K562 (cell line): ENCODE measurements around the gene SCYL3. TPM values are rescaled to one million over a fixed set of nuclear protein-coding genes. Genes with fewer than 3 reads are reported as not detected.

Experiments
- ATAC-seq: fragments of 200-7000 bp; cut with Tn5 transposase; 3 replicates; pipeline ENCODE4 v1.9.1; 2020; ENCODE audit warnings: moderate library complexity
- BruUV-seq: library from RNA; stranded (reverse); fragments of 400-500 nt; replicated peaks from 2 replicates; lab custom pipeline; 2021; lab: Mats Ljungman, UMichigan
- CTCF ChIA-PET: fragments of 300-600 bp; formaldehyde crosslinking; extraction: SDS; loops from one replicate; lab custom pipeline; 2021; ENCODE audit warnings: low intra/inter-chr PET ratio; lab: Yijun Ruan, JAX
- POLR2A ChIA-PET: fragments of 300-600, 350-650 bp; sonication (Branson Sonifier 250); formaldehyde crosslinking; extraction: SDS; loops from one replicate; lab custom pipeline; 2021; ENCODE audit warnings: antibody characterized with exemption, inconsistent platforms; lab: Yijun Ruan, JAX
- DNase-seq, 4 experiments: peaks; one replicate each; pipeline versions ENCODE4 v3.0.0 to v3.0.0-alpha.2; 2011 to 2018; ENCODE audit warnings: low spot score in 3 of 4, mixed read lengths in 3 of 4; ENCODE audit errors: extremely low read depth in 1 of 4
- FAIRE-seq: peaks from 2 replicates; lab custom pipeline; 2011; peaks lifted over from hg19 to GRCh38; lab: Jason Lieb, UNC
- H2AFZ ChIP-seq: 2 replicates; pipeline ENCODE4 v1.6.0; 2011; ENCODE audit warnings: low read depth, low read length, control low read depth, inconsistent platforms
- H3K27ac ChIP-seq: fragments of 200-600 bp; 3 replicates; pipeline ENCODE4 v1.8.0; 2011; ENCODE audit warnings: low read depth, mild to moderate bottlenecking, control low read depth, inconsistent platforms, low read length, moderate library complexity, mixed read lengths; ENCODE audit errors: extremely low read depth
- H3K27me3 ChIP-seq, 2 experiments: fragments of 300-600 bp in 1 of 2; 2 replicates in 1 of 2; 3 replicates in 1 of 2; pipeline versions ENCODE4 v1.6.0 to v1.8.0; 2011; ENCODE audit warnings: inconsistent platforms in 2 of 2, low read length in 2 of 2, mild to moderate bottlenecking in 1 of 2, mixed read lengths in 1 of 2, moderate library complexity in 1 of 2; ENCODE audit not compliant: control insufficient read depth in 2 of 2, insufficient read depth in 2 of 2
- H3K36me3 ChIP-seq: fragments of 300-600 bp; 3 replicates; pipeline ENCODE4 v1.8.0; 2011; ENCODE audit warnings: mild to moderate bottlenecking, low read length, inconsistent platforms; ENCODE audit not compliant: control insufficient read depth, insufficient read depth
- H3K4me1 ChIP-seq, 2 experiments: fragments of 200-600 bp in 1 of 2; replicated peaks in 1 of 2; 2 replicates in 1 of 2; 3 replicates in 1 of 2; pipeline versions ENCODE4 v1.5.1 to v1.8.0; 2011; ENCODE audit warnings: inconsistent platforms in 2 of 2, low read length in 2 of 2, mild to moderate bottlenecking in 1 of 2, mixed read lengths in 1 of 2, moderate library complexity in 1 of 2; ENCODE audit not compliant: control insufficient read depth in 2 of 2, insufficient read depth in 2 of 2
- H3K4me2 ChIP-seq: 2 replicates; pipeline ENCODE4 v1.6.1; 2011; ENCODE audit warnings: low read length, control low read depth, inconsistent platforms, mixed read lengths; ENCODE audit not compliant: insufficient read depth
- H3K4me3 ChIP-seq: fragments of 200-600 bp; sonication (generic), shearing (Covaris generic); 2 replicates; pipeline ENCODE4 v1.5.1; 2016; ENCODE audit warnings: control low read depth, inconsistent platforms
- H3K79me2 ChIP-seq: fragments of 200-600 bp; 3 replicates; pipeline ENCODE4 v1.8.0; 2011; ENCODE audit warnings: low read length, inconsistent platforms; ENCODE audit not compliant: control insufficient read depth, insufficient read depth
- H3K9ac ChIP-seq, 2 experiments: 2 replicates each; pipeline versions ENCODE4 v1.6.0 to v1.6.1; 2011; ENCODE audit warnings: low read depth in 2 of 2, low read length in 2 of 2, control low read depth in 1 of 2, inconsistent platforms in 1 of 2, mild to moderate bottlenecking in 1 of 2, mixed read lengths in 1 of 2; ENCODE audit not compliant: insufficient read depth in 1 of 2
- H3K9me1 ChIP-seq: one replicate; pipeline ENCODE4 v1.6.0; 2011; ENCODE audit warnings: inconsistent platforms, mild to moderate bottlenecking, low read length, moderate library complexity; ENCODE audit not compliant: control insufficient read depth, insufficient read depth
- H3K9me3 ChIP-seq: replicated peaks from 2 replicates; pipeline ENCODE4 v1.5.1; 2011; ENCODE audit warnings: low read depth, low read length, inconsistent platforms; ENCODE audit not compliant: control insufficient read depth, insufficient read depth
- H4K20me1 ChIP-seq: replicated peaks from 2 replicates; pipeline ENCODE4 v1.6.1; 2011; ENCODE audit warnings: low read length, inconsistent platforms, mixed read lengths; ENCODE audit not compliant: control insufficient read depth, insufficient read depth
- BRD4 ChIP-seq: fragments of 200-600 bp; sonication (generic); IDR thresholded peaks from 2 replicates; pipeline ENCODE4 v1.6.1; 2017; ENCODE audit warnings: inconsistent platforms
- HEY1 ChIP-seq: fragments of 250-450 bp; sonication (Bioruptor Pico); IDR thresholded peaks from 2 replicates; pipeline ENCODE4 v1.5.0; 2020; ENCODE audit warnings: mild to moderate bottlenecking, moderate library complexity, borderline replicate concordance
- KHSRP ChIP-seq: fragments of 450-650 bp; IDR thresholded peaks from 2 replicates; pipeline ENCODE4 v1.6.1; 2017
- SIRT6 ChIP-seq: IDR thresholded peaks from one replicate; pipeline ENCODE4 v1.6.1; 2012; ENCODE audit warnings: low read depth, mild to moderate bottlenecking, control low read depth, inconsistent platforms, low read length, moderate library complexity
- SMAD2 ChIP-seq: fragments of 150-350 bp; IDR thresholded peaks from 2 replicates; pipeline ENCODE4 v1.6.1; 2014; ENCODE audit warnings: low read depth, mild to moderate bottlenecking, low read length
- SMAD4 ChIP-seq: fragments of 250-450 bp; sonication (Bioruptor Pico); conservative IDR thresholded peaks from 2 replicates; pipeline ENCODE4 v1.8.0; 2021; ENCODE audit warnings: inconsistent platforms, mild to moderate bottlenecking, moderate library complexity
- UBTF ChIP-seq, 2 experiments: IDR thresholded peaks; 2 replicates each; pipeline ENCODE4 v1.6.1; 2012; ENCODE audit warnings: improper control_type of control experiment in 2 of 2, low read depth in 2 of 2, low read length in 2 of 2, borderline replicate concordance in 1 of 2
- ZNF239 ChIP-seq: fragments of 250-450 bp; sonication (Bioruptor Pico); IDR thresholded peaks from 2 replicates; pipeline ENCODE4 v1.4.0; 2020; ENCODE audit warnings: mild to moderate bottlenecking
- ZSCAN32 ChIP-seq: fragments of 450-650 bp; formaldehyde crosslinking; IDR thresholded peaks from 2 replicates; pipeline ENCODE4 v1.4.0; 2020; ENCODE audit warnings: mild to moderate bottlenecking, moderate library complexity
- WGBS: fragments of 100-300 bp; shearing (Covaris generic); methylation state at CpG from one replicate; pipeline ENCODE4 v1.1.6; 2016; ENCODE audit warnings: low coverage, mixed read lengths; ENCODE audit not compliant: insufficient coverage; ENCODE audit errors: missing lambda C conversion rate; 5-methylcytosine and 5-hydroxymethylcytosine counted together
- in situ Hi-C: fragments of 300-500 bp; cut with MboI; formaldehyde crosslinking; loops from 4 replicates; pipeline ENCODE4 v1.15.0; 2018; ENCODE audit warnings: inconsistent platforms, mixed read lengths
- intact Hi-C: fragments of 100-400 bp; cut with micrococcal nuclease; formaldehyde crosslinking; loops from 2 replicates; pipeline ENCODE4 v1.14.2; 2022
- polyA plus RNA-seq, 8 experiments: library from polyadenylated mRNA; depleted of rRNA in 4 of 8; stranded (reverse) in 5 of 8; unstranded in 3 of 8; fragments of >200 nt; fragmentation: Nextera tagmentation in 2 of 8; fragmentation: Illumina TruSeq in 1 of 8; extraction: Ambion mirVana in 2 of 8; extraction: Trizol in 1 of 8; gene quantifications; 2 replicates each; pipeline versions ENCODE4 v1.2.1 to v1.2.3, GENCODE V29; 2011 to 2014; ENCODE audit warnings: inconsistent platforms in 1 of 8, missing spikeins in 1 of 8
- total RNA-seq, 7 experiments: library from RNA; depleted of rRNA in 6 of 7; stranded (reverse); fragments of >200 nt in 6 of 7; fragmentation: Illumina TruSeq in 2 of 7; extraction: Trizol in 2 of 7; gene quantifications; 2 replicates each; pipeline versions ENCODE4 v1.2.1 to v1.2.3, GENCODE V29; 2011 to 2021; ENCODE audit warnings: low replicate concordance in 1 of 7

The SCYL3 gene
- total and polyA plus RNA-seq, 9 of the 15 experiments (the other 6 are each of a cell fraction or from before 2014, with no cell fraction given) = 3.6 to 11.4 (median 7.1) TPM

GRCh38 chr1:169860750-169861149, 32.9 kb downstream of the SCYL3 start:
- H3K9me1 ChIP-seq = no peaks in the 10 kb centered on the region
- peaks cover 72% of the 10 kb centered on the region for H3K36me3 ChIP-seq
- H3K27ac ChIP-seq = no peak overlapping the region
- no TSS peak for BruUV-seq
- FAIRE-seq (no peak), ATAC-seq (peak; percentile 30; the same call in 1 of the 3 replicates), DNase-seq (no peak)
- TF ChIP-seq ZNF239 (CRISPR knock-in tag) (no peak), SMAD4 (CRISPR knock-in tag) (no peak), ZSCAN32 (CRISPR knock-in tag) (no peak), HEY1 (CRISPR knock-in tag) (no peak), SMAD2 (no peak)
- POLR2A ChIA-PET = interaction anchor here (1.0 kb wide), 1 partner anchor 8 kb away, joined by 3 read pairs; no protein-coding TSS in a partner anchor
- in situ Hi-C loops (no loop called here), intact Hi-C loops (no loop called here)
- H3K79me2 ChIP-seq = no peaks in the 10 kb centered on the region
- CTCF ChIA-PET = no interaction called here
- no peaks in the 10 kb centered on the region for H4K20me1 ChIP-seq
- H3K4me2 ChIP-seq = no peak overlapping the region
- no peaks in the 10 kb centered on the region for H3K9me3 ChIP-seq
- H3K27me3 ChIP-seq = no peaks in the 10 kb centered on the region
- no peak overlapping the region for H3K9ac ChIP-seq
- no peak overlapping the region for H2AFZ ChIP-seq
- no peaks in the 10 kb centered on the region for H3K4me1 ChIP-seq
- H3K4me3 ChIP-seq = no peak overlapping the region

- in situ Hi-C loops (no loop called here), intact Hi-C loops (no loop called here)
- Histone ChIP-seq H3K4me1 (no peaks in the 10 kb centered on the region), H3K4me3 (no peak overlapping the region), H3K27me3 (no peaks in the 10 kb centered on the region), H3K27ac (no peak overlapping the region), H3K79me2 (no peaks in the 10 kb centered on the region), H3K4me2 (no peak overlapping the region), H4K20me1 (no peaks in the 10 kb centered on the region), H3K36me3 (peaks cover 72% of the 10 kb centered on the region), H3K9me1 (no peaks in the 10 kb centered on the region), H2AFZ (no peak overlapping the region), H3K9me3 (no peaks in the 10 kb centered on the region), H3K9ac (no peak overlapping the region)
- CTCF ChIA-PET = no interaction called here
- DNase-seq (no peak), FAIRE-seq (no peak), ATAC-seq (peak; percentile 47; the same call in 1 of the 3 replicates)
- 93% methylated on average over 1 of the region's 1 CpG for WGBS
- POLR2A ChIA-PET = interaction anchor here (0.9 to 1.0 kb wide), 3 partner anchors 9 to 18 kb away, joined by 3 to 5 read pairs (median 3); no protein-coding TSS in a partner anchor
- no TSS peak for BruUV-seq
- TF ChIP-seq SIRT6 = no peak
- no peak for TF ChIP-seq BRD4
- TF ChIP-seq UBTF (IDR thresholded peaks at IDR 0.05; ENCODE audit: borderline replicate concordance in 1 of 2, low read depth in 2 of 2, low read length in 2 of 2) = no peak
- no peak for TF ChIP-seq KHSRP
These were observed 33.5 kb downstream of the SCYL3 start for GRCh38 chr1:169860187-169860586.
